ENCODE results near the gene LRR1.
"Not testable (repeated sequence)": the region's sequence is repeated elsewhere in the genome, so short reads cannot be mapped to it uniquely, and the experiment has no call there.

LRR1 gene

DNA sequence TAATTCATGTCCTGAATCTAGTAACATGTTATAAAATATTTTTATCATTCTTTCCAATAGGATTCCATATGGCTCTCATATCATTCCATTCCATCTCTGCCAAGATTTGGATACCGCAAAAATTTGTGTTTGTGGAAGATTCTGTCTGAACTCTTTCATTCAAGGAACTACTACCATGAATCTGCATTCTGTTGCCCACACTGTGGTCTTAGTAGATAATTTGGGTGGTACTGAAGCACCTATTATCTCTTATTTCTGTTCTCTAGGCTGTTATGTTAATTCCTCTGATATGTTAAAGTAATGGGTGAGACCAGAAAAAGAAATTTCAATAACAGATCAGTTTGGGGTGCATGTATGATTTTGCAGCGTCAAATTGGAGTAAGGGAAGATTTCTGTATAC is 15.5 kb downstream of the LRR1 start:
- Histone ChIP-seq H3K9me3 (ENCODE audit: control insufficient read depth, low read length) (no peaks in the 10 kb centered on the region), H3K27me3 (replicated peaks; ENCODE audit: control insufficient read depth, insufficient read depth, low read length, poor library complexity, severe bottlenecking) (no peaks in the 10 kb centered on the region), H3K27ac (ENCODE audit: insufficient read depth, low read length, poor library complexity, severe bottlenecking) (no peak overlapping the region), H3K4me3 (ENCODE audit: insufficient read depth, low read depth, low read length, poor library complexity, severe bottlenecking) (no peak overlapping the region), H3K36me3 (ENCODE audit: control insufficient read depth, insufficient read depth, low read length) (peaks cover 9% of the 10 kb centered on the region), H3K4me1 (ENCODE audit: control insufficient read depth, insufficient read depth, low read length, poor library complexity, severe bottlenecking) (peaks cover 4% of the 10 kb centered on the region)
- no peak for DNase-seq

DNA sequence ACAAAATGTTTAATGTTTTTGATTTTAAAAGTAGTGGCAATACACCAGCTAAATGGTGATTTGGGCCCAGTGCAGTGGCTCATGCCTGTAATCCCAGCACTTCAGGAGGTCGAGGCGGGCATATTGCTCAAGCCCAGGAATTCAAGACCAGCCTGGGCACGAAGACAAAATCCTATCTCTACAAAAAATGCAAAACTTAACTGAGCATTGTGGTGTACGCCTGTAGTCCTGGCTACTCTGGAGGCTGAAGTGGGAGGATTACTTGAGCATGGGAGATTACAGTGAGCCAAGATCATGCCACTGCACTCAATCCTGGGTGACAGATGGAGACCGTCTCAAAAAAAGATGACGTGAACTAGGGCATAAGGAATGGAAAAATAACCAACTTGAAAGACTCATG is 17.0 kb downstream of the LRR1 start:
- DNase-seq, result no peak
- H3K36me3 ChIP-seq (ENCODE audit: control insufficient read depth, insufficient read depth, low read length), result peaks cover 9% of the 10 kb centered on the region
- H3K4me1 ChIP-seq (ENCODE audit: control insufficient read depth, insufficient read depth, low read length, poor library complexity, severe bottlenecking), result peaks cover 4% of the 10 kb centered on the region
- no peaks in the 10 kb centered on the region for H3K27me3 ChIP-seq (replicated peaks; ENCODE audit: control insufficient read depth, insufficient read depth, low read length, poor library complexity, severe bottlenecking)
- no peak overlapping the region for H3K4me3 ChIP-seq (ENCODE audit: insufficient read depth, low read depth, low read length, poor library complexity, severe bottlenecking)
- H3K9me3 ChIP-seq (ENCODE audit: control insufficient read depth, low read length), result no peaks in the 10 kb centered on the region
- H3K27ac ChIP-seq (ENCODE audit: insufficient read depth, low read length, poor library complexity, severe bottlenecking), result no peak overlapping the region

DNA sequence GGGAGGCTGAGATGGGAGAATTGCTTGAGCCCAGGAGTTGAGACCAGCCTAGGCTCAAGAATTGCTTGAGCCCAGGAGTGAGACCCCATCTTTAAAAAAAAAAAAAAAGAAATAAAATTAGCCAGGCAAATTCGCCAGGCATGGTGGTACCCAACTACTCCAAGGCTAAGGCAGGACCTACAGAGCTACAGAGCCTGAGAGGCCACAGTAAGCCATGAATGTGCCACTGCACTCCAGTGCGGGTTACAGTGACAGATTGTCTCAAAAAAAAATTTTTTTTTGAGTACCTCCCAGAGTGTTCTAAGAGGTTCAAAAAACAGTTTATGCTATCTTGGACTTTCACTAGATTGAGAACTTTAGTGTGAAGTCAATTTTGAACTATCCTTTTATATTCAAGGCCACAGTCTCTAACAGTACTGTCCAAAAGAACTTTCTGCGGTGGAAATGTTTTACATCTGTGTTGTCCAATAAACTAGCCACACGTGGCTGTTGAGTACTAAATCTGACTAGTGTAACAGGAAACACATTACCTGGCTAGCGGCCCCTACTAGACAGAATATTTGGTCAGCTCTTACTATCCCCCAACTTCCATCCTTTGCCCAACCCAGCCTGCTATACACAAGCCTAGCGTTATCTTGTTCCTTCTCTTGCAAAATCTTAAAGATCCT is 19.2 kb downstream of the LRR1 start:
- Histone ChIP-seq H3K36me3 (ENCODE audit: control insufficient read depth, insufficient read depth, low read length) (peaks cover 9% of the 10 kb centered on the region), H3K27me3 (replicated peaks; ENCODE audit: control insufficient read depth, insufficient read depth, low read length, poor library complexity, severe bottlenecking) (no peaks in the 10 kb centered on the region), H3K27ac (ENCODE audit: insufficient read depth, low read length, poor library complexity, severe bottlenecking) (peak overlapping the region; percentile 11), H3K4me1 (ENCODE audit: control insufficient read depth, insufficient read depth, low read length, poor library complexity, severe bottlenecking) (peaks cover 12% of the 10 kb centered on the region), H3K9me3 (ENCODE audit: control insufficient read depth, low read length) (no peaks in the 10 kb centered on the region), H3K4me3 (ENCODE audit: insufficient read depth, low read depth, low read length, poor library complexity, severe bottlenecking) (no peak overlapping the region)
- DNase-seq, result no peak

GRCh38 chr14:49619273-49619672 is 20.5 kb downstream of the LRR1 start:
- not testable (repeated sequence) for DNase-seq; H3K27me3 ChIP-seq (replicated peaks; ENCODE audit: control insufficient read depth, insufficient read depth, low read length, poor library complexity, severe bottlenecking); H3K36me3 ChIP-seq (ENCODE audit: control insufficient read depth, insufficient read depth, low read length); H3K9me3 ChIP-seq (ENCODE audit: control insufficient read depth, low read length)
- peak overlapping the region; percentile 100 for H3K27ac ChIP-seq (ENCODE audit: insufficient read depth, low read length, poor library complexity, severe bottlenecking)
- H3K4me1 ChIP-seq (ENCODE audit: control insufficient read depth, insufficient read depth, low read length, poor library complexity, severe bottlenecking), result peaks cover 24% of the 10 kb centered on the region
- H3K4me3 ChIP-seq (ENCODE audit: insufficient read depth, low read depth, low read length, poor library complexity, severe bottlenecking), result peak overlapping the region; percentile 92

DNA sequence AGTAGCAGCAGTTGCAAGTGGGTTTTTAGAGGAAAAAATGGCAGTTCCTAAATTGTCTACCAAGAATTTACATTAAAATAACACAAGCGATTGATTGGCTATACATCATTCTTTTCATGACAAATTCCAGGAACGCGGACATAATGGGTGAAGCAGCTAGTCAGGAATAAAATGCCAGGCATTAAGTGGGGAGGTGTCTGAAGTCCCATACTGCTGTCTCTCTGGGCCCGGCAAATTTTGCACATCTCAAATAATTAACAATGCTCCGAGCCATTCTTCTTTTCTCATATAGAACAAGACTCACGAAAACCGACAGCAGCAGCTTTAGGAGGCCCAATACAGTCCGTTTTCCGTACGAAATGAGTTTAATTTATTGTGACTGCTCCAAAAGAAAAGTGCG is 21.0 kb downstream of the LRR1 start:
- H3K36me3 ChIP-seq (ENCODE audit: control insufficient read depth, insufficient read depth, low read length), result peaks cover 9% of the 10 kb centered on the region
- H3K27me3 ChIP-seq (replicated peaks; ENCODE audit: control insufficient read depth, insufficient read depth, low read length, poor library complexity, severe bottlenecking), result no peaks in the 10 kb centered on the region
- DNase-seq, result no peak
- H3K4me3 ChIP-seq (ENCODE audit: insufficient read depth, low read depth, low read length, poor library complexity, severe bottlenecking), result peak overlapping the region; percentile 92
- peak overlapping the region; percentile 100 for H3K27ac ChIP-seq (ENCODE audit: insufficient read depth, low read length, poor library complexity, severe bottlenecking)
- H3K4me1 ChIP-seq (ENCODE audit: control insufficient read depth, insufficient read depth, low read length, poor library complexity, severe bottlenecking), result peaks cover 24% of the 10 kb centered on the region
- no peaks in the 10 kb centered on the region for H3K9me3 ChIP-seq (ENCODE audit: control insufficient read depth, low read length)

DNA sequence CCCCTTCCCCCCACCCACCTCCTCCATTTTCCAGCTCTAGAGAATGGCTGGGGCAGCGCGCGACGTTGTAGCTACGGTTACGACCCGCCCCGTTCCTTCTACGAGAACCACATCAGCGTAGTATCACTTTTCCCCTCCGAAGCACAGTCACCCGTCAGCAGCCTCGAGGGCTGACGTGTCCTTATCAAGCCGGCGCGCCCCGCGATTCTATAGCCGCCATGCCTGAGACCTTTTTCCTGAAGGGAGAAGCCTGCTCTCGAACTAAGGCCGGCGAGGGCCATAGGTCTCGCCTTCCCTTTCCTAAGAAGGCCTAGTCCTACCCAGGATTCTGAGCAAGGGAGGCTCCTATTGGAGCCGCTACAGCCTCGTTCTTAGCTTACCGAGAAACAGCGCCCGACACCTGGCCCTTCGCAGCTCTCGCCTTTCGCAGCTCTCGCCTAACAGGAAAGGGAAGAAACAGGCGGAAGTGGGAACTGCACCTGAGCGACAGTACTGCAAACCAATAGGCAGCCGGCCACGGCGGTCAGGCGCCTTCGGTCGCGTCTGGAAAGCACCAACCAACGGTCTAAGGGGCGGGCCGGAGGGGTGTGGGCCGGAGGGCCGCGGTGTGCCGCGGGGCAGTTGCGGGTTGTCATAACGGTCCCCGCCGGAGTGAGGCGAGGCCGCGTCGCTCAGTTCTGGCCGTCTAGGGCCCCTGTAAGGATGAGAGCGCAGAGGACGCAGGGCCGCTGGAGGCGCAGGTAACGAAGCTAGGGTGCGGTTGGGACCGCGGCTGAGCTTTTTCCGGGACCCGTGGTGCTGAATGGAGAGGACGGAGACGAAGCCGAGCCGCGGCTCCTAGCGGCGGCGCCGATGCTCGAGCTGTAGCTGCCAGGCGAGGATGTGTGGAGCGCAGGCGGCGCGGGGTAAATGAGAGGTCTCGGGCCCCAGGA is 21.7 kb downstream of the LRR1 start, which contains the start of the genes MGAT2 and RPL36AL:
Gene MGAT2 (plus strand): TSS at position 618 of the 932 bp plus-strand sequence. CDS start 470 bp downstream, outside the sequence.
Gene RPL36AL (minus strand): TSS at position 445 of the 932 bp plus-strand sequence. CDS start 1,522 bp downstream, outside the sequence.
- H3K27ac ChIP-seq (ENCODE audit: insufficient read depth, low read length, poor library complexity, severe bottlenecking), result peak within 1 kb of the TSS; percentile 100
- peak; percentile 90 to 92 (median 91) for DNase-seq
- H3K4me3 ChIP-seq (ENCODE audit: insufficient read depth, low read depth, low read length, poor library complexity, severe bottlenecking), result peak within 1 kb of the TSS; percentile 92
- H3K27me3 ChIP-seq (replicated peaks; ENCODE audit: control insufficient read depth, insufficient read depth, low read length, poor library complexity, severe bottlenecking), result no peaks in the 10 kb centered on the region
- peaks cover 9% of the 10 kb centered on the region for H3K36me3 ChIP-seq (ENCODE audit: control insufficient read depth, insufficient read depth, low read length)
- H3K4me1 ChIP-seq (ENCODE audit: control insufficient read depth, insufficient read depth, low read length, poor library complexity, severe bottlenecking), result peaks cover 24% of the 10 kb centered on the region
- no peaks in the 10 kb centered on the region for H3K9me3 ChIP-seq (ENCODE audit: control insufficient read depth, low read length)

DNA sequence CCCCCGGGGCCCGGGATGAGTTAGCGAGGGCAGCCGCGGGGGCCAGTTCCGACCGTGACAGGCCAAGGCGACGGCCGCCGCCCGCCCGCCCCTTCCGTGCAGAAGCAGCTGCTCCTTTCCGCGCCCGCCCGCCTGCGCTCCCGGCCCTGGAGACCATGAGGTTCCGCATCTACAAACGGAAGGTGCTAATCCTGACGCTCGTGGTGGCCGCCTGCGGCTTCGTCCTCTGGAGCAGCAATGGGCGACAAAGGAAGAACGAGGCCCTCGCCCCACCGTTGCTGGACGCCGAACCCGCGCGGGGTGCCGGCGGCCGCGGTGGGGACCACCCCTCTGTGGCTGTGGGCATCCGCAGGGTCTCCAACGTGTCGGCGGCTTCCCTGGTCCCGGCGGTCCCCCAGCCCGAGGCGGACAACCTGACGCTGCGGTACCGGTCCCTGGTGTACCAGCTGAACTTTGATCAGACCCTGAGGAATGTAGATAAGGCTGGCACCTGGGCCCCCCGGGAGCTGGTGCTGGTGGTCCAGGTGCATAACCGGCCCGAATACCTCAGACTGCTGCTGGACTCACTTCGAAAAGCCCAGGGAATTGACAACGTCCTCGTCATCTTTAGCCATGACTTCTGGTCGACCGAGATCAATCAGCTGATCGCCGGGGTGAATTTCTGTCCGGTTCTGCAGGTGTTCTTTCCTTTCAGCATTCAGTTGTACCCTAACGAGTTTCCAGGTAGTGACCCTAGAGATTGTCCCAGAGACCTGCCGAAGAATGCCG is 22.6 kb downstream of the LRR1 start:
- Histone ChIP-seq H3K4me3 (ENCODE audit: insufficient read depth, low read depth, low read length, poor library complexity, severe bottlenecking) (peak overlapping the region; percentile 92), H3K36me3 (ENCODE audit: control insufficient read depth, insufficient read depth, low read length) (peaks cover 9% of the 10 kb centered on the region), H3K27ac (ENCODE audit: insufficient read depth, low read length, poor library complexity, severe bottlenecking) (peak overlapping the region; percentile 100), H3K4me1 (ENCODE audit: control insufficient read depth, insufficient read depth, low read length, poor library complexity, severe bottlenecking) (peaks cover 24% of the 10 kb centered on the region), H3K9me3 (ENCODE audit: control insufficient read depth, low read length) (no peaks in the 10 kb centered on the region), H3K27me3 (replicated peaks; ENCODE audit: control insufficient read depth, insufficient read depth, low read length, poor library complexity, severe bottlenecking) (no peaks in the 10 kb centered on the region)
- DNase-seq, result peak in 1 of 3 donors; percentile 9

DNA sequence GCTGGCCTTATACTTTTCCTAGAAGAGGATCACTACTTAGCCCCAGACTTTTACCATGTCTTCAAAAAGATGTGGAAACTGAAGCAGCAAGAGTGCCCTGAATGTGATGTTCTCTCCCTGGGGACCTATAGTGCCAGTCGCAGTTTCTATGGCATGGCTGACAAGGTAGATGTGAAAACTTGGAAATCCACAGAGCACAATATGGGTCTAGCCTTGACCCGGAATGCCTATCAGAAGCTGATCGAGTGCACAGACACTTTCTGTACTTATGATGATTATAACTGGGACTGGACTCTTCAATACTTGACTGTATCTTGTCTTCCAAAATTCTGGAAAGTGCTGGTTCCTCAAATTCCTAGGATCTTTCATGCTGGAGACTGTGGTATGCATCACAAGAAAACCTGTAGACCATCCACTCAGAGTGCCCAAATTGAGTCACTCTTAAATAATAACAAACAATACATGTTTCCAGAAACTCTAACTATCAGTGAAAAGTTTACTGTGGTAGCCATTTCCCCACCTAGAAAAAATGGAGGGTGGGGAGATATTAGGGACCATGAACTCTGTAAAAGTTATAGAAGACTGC is 23.4 kb downstream of the LRR1 start:
- Histone ChIP-seq H3K4me1 (ENCODE audit: control insufficient read depth, insufficient read depth, low read length, poor library complexity, severe bottlenecking) (peaks cover 24% of the 10 kb centered on the region), H3K27ac (ENCODE audit: insufficient read depth, low read length, poor library complexity, severe bottlenecking) (peak overlapping the region; percentile 100), H3K4me3 (ENCODE audit: insufficient read depth, low read depth, low read length, poor library complexity, severe bottlenecking) (peak overlapping the region; percentile 92), H3K36me3 (ENCODE audit: control insufficient read depth, insufficient read depth, low read length) (peaks cover 9% of the 10 kb centered on the region), H3K27me3 (replicated peaks; ENCODE audit: control insufficient read depth, insufficient read depth, low read length, poor library complexity, severe bottlenecking) (no peaks in the 10 kb centered on the region), H3K9me3 (ENCODE audit: control insufficient read depth, low read length) (no peaks in the 10 kb centered on the region)
- no peak for DNase-seq

DNA sequence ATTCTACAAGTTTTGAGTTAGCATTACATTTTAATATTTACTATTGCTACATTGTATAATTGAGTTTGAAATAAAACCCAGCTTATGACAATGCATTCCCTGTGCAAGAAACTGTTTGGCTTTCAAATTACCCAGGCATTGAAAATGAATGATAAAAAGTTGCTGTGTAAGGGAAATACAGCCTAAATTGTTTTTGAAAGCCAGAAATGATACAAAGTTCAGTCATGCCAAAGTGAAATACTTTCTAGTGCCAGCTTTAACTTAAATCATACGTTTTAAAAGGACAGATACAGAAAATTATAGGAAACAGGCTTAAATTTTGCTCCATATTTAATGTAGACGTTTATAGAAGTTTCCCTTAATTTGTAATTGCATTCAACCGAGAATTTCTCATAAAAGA is 24.6 kb downstream of the LRR1 start:
- Histone ChIP-seq H3K4me3 (ENCODE audit: insufficient read depth, low read depth, low read length, poor library complexity, severe bottlenecking) (peak overlapping the region; percentile 10), H3K4me1 (ENCODE audit: control insufficient read depth, insufficient read depth, low read length, poor library complexity, severe bottlenecking) (peaks cover 24% of the 10 kb centered on the region), H3K36me3 (ENCODE audit: control insufficient read depth, insufficient read depth, low read length) (peaks cover 1% of the 10 kb centered on the region), H3K9me3 (ENCODE audit: control insufficient read depth, low read length) (no peaks in the 10 kb centered on the region), H3K27ac (ENCODE audit: insufficient read depth, low read length, poor library complexity, severe bottlenecking) (peak overlapping the region; percentile 65), H3K27me3 (replicated peaks; ENCODE audit: control insufficient read depth, insufficient read depth, low read length, poor library complexity, severe bottlenecking) (no peaks in the 10 kb centered on the region)
- no peak for DNase-seq
